Measurements from ENCODE around the gene RWDD3. TPM values are rescaled to one million over a fixed set of nuclear protein-coding genes. Genes with fewer than 3 reads are reported as not detected.

RWDD3 gene
- total and polyA plus RNA-seq, 9 donors = 27.5 to 32.7 (median 30.0) TPM

- WGBS (ENCODE audit: insufficient coverage) = no CpG with 5 or more reads among the region's 2 CpGs
- no peak for DNase-seq
- H3K27me3 ChIP-seq (ENCODE audit: control insufficient read depth, insufficient read depth, low read length) = no peaks in the 10 kb centered on the region
- H3K9me3 ChIP-seq (replicated peaks; ENCODE audit: control insufficient read depth, low read depth, low read length) = no peaks in the 10 kb centered on the region
- no peaks in the 10 kb centered on the region for H3K4me1 ChIP-seq (ENCODE audit: control insufficient read depth, insufficient read depth, low read length)
- H3K4me3 ChIP-seq (ENCODE audit: low read length) = no peak overlapping the region
- no peaks in the 10 kb centered on the region for H3K36me3 ChIP-seq (ENCODE audit: control insufficient read depth, insufficient read depth, low read length)
- no peak overlapping the region for H3K27ac ChIP-seq (ENCODE audit: low read length)
Observed at GRCh38 chr1:95265106-95265505, 31.1 kb downstream of the RWDD3 start.

DNA sequence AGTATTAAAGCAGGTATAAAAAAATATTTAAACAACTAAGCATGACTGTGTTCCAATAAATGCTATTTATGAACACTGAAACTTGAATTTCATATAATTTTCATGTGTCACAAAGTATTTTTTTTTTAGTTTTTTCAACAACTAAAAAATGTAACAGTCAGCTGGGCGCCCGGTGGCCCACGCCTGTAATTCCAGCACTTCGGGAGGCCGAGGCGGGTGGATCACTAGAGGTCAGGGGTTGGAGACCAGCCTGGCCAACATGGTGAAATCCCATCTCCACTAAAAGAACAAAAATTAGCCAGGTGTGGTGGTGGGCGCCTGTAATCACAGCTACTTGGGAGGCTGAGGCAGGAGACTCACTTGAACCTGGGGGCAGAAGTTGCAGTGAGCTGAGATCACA is 42.4 kb downstream of the RWDD3 start:
- no peaks in the 10 kb centered on the region for H3K27me3 ChIP-seq (ENCODE audit: control insufficient read depth, insufficient read depth, low read length)
- no peak for DNase-seq
- no CpG with 5 or more reads among the region's 7 CpGs for WGBS (ENCODE audit: insufficient coverage)

GRCh38 chr1:95278173-95279006 is 44.4 kb downstream of the RWDD3 start:
- Histone ChIP-seq H3K27ac (ENCODE audit: low read length) (no peak overlapping the region), H3K27me3 (ENCODE audit: control insufficient read depth, insufficient read depth, low read length) (no peaks in the 10 kb centered on the region), H3K4me1 (ENCODE audit: control insufficient read depth, insufficient read depth, low read length) (no peaks in the 10 kb centered on the region), H3K9me3 (replicated peaks; ENCODE audit: control insufficient read depth, low read depth, low read length) (no peaks in the 10 kb centered on the region), H3K4me3 (ENCODE audit: low read length) (no peak overlapping the region), H3K36me3 (ENCODE audit: control insufficient read depth, insufficient read depth, low read length) (no peaks in the 10 kb centered on the region)
- WGBS (ENCODE audit: insufficient coverage) = 60% methylated on average over 1 of the region's 4 CpGs
- DNase-seq = no peak

More for the DNA sequence above, 42.4 kb downstream of the RWDD3 start:
- Histone ChIP-seq H3K9me3 (replicated peaks; ENCODE audit: control insufficient read depth, low read depth, low read length) (no peaks in the 10 kb centered on the region), H3K4me1 (ENCODE audit: control insufficient read depth, insufficient read depth, low read length) (no peaks in the 10 kb centered on the region), H3K27ac (ENCODE audit: low read length) (no peak overlapping the region), H3K36me3 (ENCODE audit: control insufficient read depth, insufficient read depth, low read length) (no peaks in the 10 kb centered on the region), H3K4me3 (ENCODE audit: low read length) (no peak overlapping the region)

- Histone ChIP-seq H3K36me3 (ENCODE audit: control insufficient read depth, insufficient read depth, low read length) (no peaks in the 10 kb centered on the region), H3K4me1 (ENCODE audit: control insufficient read depth, insufficient read depth, low read length) (no peaks in the 10 kb centered on the region), H3K27ac (ENCODE audit: low read length) (no peak overlapping the region), H3K4me3 (ENCODE audit: low read length) (no peak overlapping the region), H3K9me3 (replicated peaks; ENCODE audit: control insufficient read depth, low read depth, low read length) (no peaks in the 10 kb centered on the region), H3K27me3 (ENCODE audit: control insufficient read depth, insufficient read depth, low read length) (no peaks in the 10 kb centered on the region)
- DNase-seq = no peak
- WGBS (ENCODE audit: insufficient coverage) = no CpG with 5 or more reads among the region's 3 CpGs
Observed at GRCh38 chr1:95281781-95282517, 47.9 kb downstream of the RWDD3 start.

- H3K27ac ChIP-seq (ENCODE audit: low read length) = no peak overlapping the region
- H3K36me3 ChIP-seq (ENCODE audit: control insufficient read depth, insufficient read depth, low read length) = no peaks in the 10 kb centered on the region
- H3K27me3 ChIP-seq (ENCODE audit: control insufficient read depth, insufficient read depth, low read length) = no peaks in the 10 kb centered on the region
- H3K4me3 ChIP-seq (ENCODE audit: low read length) = no peak overlapping the region
- H3K9me3 ChIP-seq (replicated peaks; ENCODE audit: control insufficient read depth, low read depth, low read length) = no peaks in the 10 kb centered on the region
- no peaks in the 10 kb centered on the region for H3K4me1 ChIP-seq (ENCODE audit: control insufficient read depth, insufficient read depth, low read length)
- no peak for DNase-seq
- no CpG with 5 or more reads among the region's 1 CpG for whole genome bisulfite sequencing (ENCODE audit: insufficient coverage)
Observed at GRCh38 chr1:95282518-95282895, 48.5 kb downstream of the RWDD3 start.

GRCh38 chr1:95284420-95284819 is 50.4 kb downstream of the RWDD3 start:
- no peak for DNase-seq
- H3K4me1 ChIP-seq (ENCODE audit: control insufficient read depth, insufficient read depth, low read length) = no peaks in the 10 kb centered on the region
- no peak overlapping the region for H3K27ac ChIP-seq (ENCODE audit: low read length)
- H3K9me3 ChIP-seq (replicated peaks; ENCODE audit: control insufficient read depth, low read depth, low read length) = no peaks in the 10 kb centered on the region
- no CpG with 5 or more reads among the region's 2 CpGs for WGBS (ENCODE audit: insufficient coverage)
- no peaks in the 10 kb centered on the region for H3K27me3 ChIP-seq (ENCODE audit: control insufficient read depth, insufficient read depth, low read length)
- H3K36me3 ChIP-seq (ENCODE audit: control insufficient read depth, insufficient read depth, low read length) = no peaks in the 10 kb centered on the region
- H3K4me3 ChIP-seq (ENCODE audit: low read length) = no peak overlapping the region

GRCh38 chr1:95286479-95286878 is 52.5 kb downstream of the RWDD3 start:
- Histone ChIP-seq H3K4me3 (ENCODE audit: low read length) (no peak overlapping the region), H3K4me1 (ENCODE audit: control insufficient read depth, insufficient read depth, low read length) (no peaks in the 10 kb centered on the region), H3K9me3 (replicated peaks; ENCODE audit: control insufficient read depth, low read depth, low read length) (no peaks in the 10 kb centered on the region), H3K36me3 (ENCODE audit: control insufficient read depth, insufficient read depth, low read length) (no peaks in the 10 kb centered on the region), H3K27me3 (ENCODE audit: control insufficient read depth, insufficient read depth, low read length) (no peaks in the 10 kb centered on the region), H3K27ac (ENCODE audit: low read length) (no peak overlapping the region)
- WGBS (ENCODE audit: insufficient coverage) = 49% methylated on average over 4 of the region's 5 CpGs
- no peak for DNase-seq

- 64% methylated on average over 1 of the region's 2 CpGs for WGBS (ENCODE audit: insufficient coverage)
- peak; percentile 36 for DNase-seq
- H3K9me3 ChIP-seq (replicated peaks; ENCODE audit: control insufficient read depth, low read depth, low read length) = no peaks in the 10 kb centered on the region
- H3K4me1 ChIP-seq (ENCODE audit: control insufficient read depth, insufficient read depth, low read length) = no peaks in the 10 kb centered on the region
- no peak overlapping the region for H3K4me3 ChIP-seq (ENCODE audit: low read length)
- no peaks in the 10 kb centered on the region for H3K27me3 ChIP-seq (ENCODE audit: control insufficient read depth, insufficient read depth, low read length)
- no peak overlapping the region for H3K27ac ChIP-seq (ENCODE audit: low read length)
- no peaks in the 10 kb centered on the region for H3K36me3 ChIP-seq (ENCODE audit: control insufficient read depth, insufficient read depth, low read length)
Observed at GRCh38 chr1:95287081-95287480, 53.1 kb downstream of the RWDD3 start.

GRCh38 chr1:95287825-95288224 is 53.8 kb downstream of the RWDD3 start:
- Histone ChIP-seq H3K27ac (ENCODE audit: low read length) (no peak overlapping the region), H3K27me3 (ENCODE audit: control insufficient read depth, insufficient read depth, low read length) (no peaks in the 10 kb centered on the region), H3K36me3 (ENCODE audit: control insufficient read depth, insufficient read depth, low read length) (no peaks in the 10 kb centered on the region), H3K4me1 (ENCODE audit: control insufficient read depth, insufficient read depth, low read length) (no peaks in the 10 kb centered on the region), H3K4me3 (ENCODE audit: low read length) (no peak overlapping the region), H3K9me3 (replicated peaks; ENCODE audit: control insufficient read depth, low read depth, low read length) (no peaks in the 10 kb centered on the region)
- DNase-seq = no peak
- 50% methylated on average over 1 of the region's 2 CpGs for WGBS (ENCODE audit: insufficient coverage)

All from muscle of leg (tissue), 11 donors.